Kidney (tissue), 14 donors: ENCODE data around the gene FBXL17. TPM values are rescaled to one million over a fixed set of nuclear protein-coding genes. Genes with fewer than 3 reads are reported as not detected.

Experiments used
- DNase-seq, 5 donors: peaks; one replicate each; pipeline ENCODE4 v3.0.0-alpha.2; 2013 to 2020
- FAIRE-seq: peaks from 2 replicates; lab custom pipeline; 2012; peaks lifted over from hg19 to GRCh38; lab: Jason Lieb, UNC
- H3K27ac ChIP-seq, 2 donors: one replicate each; pipeline ENCODE4 v1.7.0; 2013; ENCODE audit warnings: low read depth in 2 of 2, low read length in 2 of 2, inconsistent platforms in 1 of 2
- H3K27me3 ChIP-seq: one replicate; pipeline ENCODE4 v1.7.1; 2013; ENCODE audit warnings: low read length, inconsistent platforms; ENCODE audit not compliant: control insufficient read depth, insufficient read depth
- H3K36me3 ChIP-seq, 3 donors: one replicate each; pipeline versions ENCODE4 v1.7.0 to v1.7.1; 2013; ENCODE audit warnings: low read length in 3 of 3, control low read depth in 1 of 3, inconsistent platforms in 1 of 3; ENCODE audit not compliant: insufficient read depth in 3 of 3, control insufficient read depth in 2 of 3
- H3K4me1 ChIP-seq, 3 donors: one replicate each; pipeline versions ENCODE4 v1.7.0 to v1.7.1; 2013; ENCODE audit warnings: low read length in 3 of 3, inconsistent platforms in 1 of 3, low read depth in 1 of 3; ENCODE audit not compliant: control insufficient read depth in 2 of 3, insufficient read depth in 2 of 3
- H3K4me3 ChIP-seq, 3 donors: one replicate each; pipeline versions ENCODE4 v1.7.0 to v1.8.1; 2013; ENCODE audit warnings: low read length in 3 of 3, control low read depth in 1 of 3, inconsistent platforms in 1 of 3
- H3K9ac ChIP-seq, 3 donors: one replicate each; pipeline versions ENCODE4 v1.7.0 to v1.7.1; 2013; ENCODE audit warnings: low read length in 3 of 3, control low read depth in 1 of 3, inconsistent platforms in 1 of 3
- H3K9me3 ChIP-seq, 3 donors: one replicate each; pipeline versions ENCODE4 v1.7.0 to v1.7.1; 2013; ENCODE audit warnings: low read length in 3 of 3, control low read depth in 1 of 3, inconsistent platforms in 1 of 3; ENCODE audit not compliant: control insufficient read depth in 2 of 3, insufficient read depth in 1 of 3
- intact Hi-C: fragments of 100-400 bp; cut with DNase I; formaldehyde crosslinking; loops from one replicate; pipeline ENCODE4 v1.11.1; 2022
- polyA plus RNA-seq: library from polyadenylated mRNA; stranded (reverse); fragments of 350-450 nt; fragmentation: Illumina TruSeq; extraction: RNeasy Lipid Tissue Mini Kit (QIAGEN cat#74804); gene quantifications from one replicate; pipeline ENCODE4 v1.2.3, GENCODE V29; 2014; ENCODE audit warnings: low read depth, low replicate concordance; ENCODE audit not compliant: insufficient read depth
- total RNA-seq: library from RNA; stranded (reverse); fragmentation: NEBNext Ultra II Directional; extraction: Animal tissue kit (Norgen Biotek cat#: 25700); gene quantifications from one replicate; pipeline ENCODE4 v1.2.1, GENCODE V29; 2021
- TF ChIP-seq, protein P1 (sequence below): IDR thresholded peaks from 3 replicates; pipeline ENCODE4 v1.5.1; 2012; ENCODE audit warnings: mild to moderate bottlenecking, moderate library complexity, borderline replicate concordance; ENCODE audit not compliant: insufficient read depth; ENCODE audit errors: extremely low read depth
- donor health status: control.
- donor health status: control.
- donor health status: control.
- donor health status: control.
- donor health status: control.
- donor health status: DM: yes; HTN: yes; CAD: no.
- donor health status: Normal renal cell carcinoma (clear cell type).

Gene FBXL17
- total and polyA plus RNA-seq, 2 donors from 2014 or later, result 11.7 to 26.5 TPM

DNA sequence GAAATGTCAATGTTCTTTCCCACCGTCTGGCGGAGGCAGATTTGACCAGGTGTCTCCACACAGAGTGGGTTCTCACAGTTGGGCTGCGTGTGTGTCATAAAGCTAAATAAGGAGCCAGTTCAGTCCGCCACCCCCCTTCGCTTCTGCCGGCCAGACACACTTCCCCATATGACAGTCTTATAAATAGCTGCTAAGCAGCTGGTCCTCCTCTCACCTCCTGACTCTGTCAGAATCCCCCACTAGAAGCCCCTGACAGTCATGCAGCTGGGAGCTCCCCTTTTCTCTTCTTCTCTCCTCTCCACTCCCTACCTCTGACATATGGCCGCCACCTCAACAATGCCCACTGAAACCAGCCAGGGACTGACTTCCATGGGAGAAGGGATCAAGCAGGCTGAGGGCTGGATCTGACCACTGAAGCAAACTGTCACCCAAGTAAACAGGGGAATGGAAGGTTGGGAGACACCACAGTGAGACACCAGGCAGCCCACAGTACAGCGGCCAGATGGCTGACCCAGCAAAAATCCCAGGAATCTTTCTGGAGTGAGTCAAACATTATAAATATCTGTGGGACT, 569.2 kb downstream of the FBXL17 start:
- Histone ChIP-seq H3K27me3 (no peaks in the 10 kb centered on the region), H3K27ac (no peak overlapping the region), H3K9ac (no peak overlapping the region), H3K9me3 (no peaks in the 10 kb centered on the region), H3K4me3 (no peak overlapping the region), H3K36me3 (no peaks in the 10 kb centered on the region), H3K4me1 (peaks cover 0 to 5% (median 2%) of the 10 kb centered on the region in 3 donors)
- no peak for FAIRE-seq
- peak in 2 of 5 donors; percentile 15 to 53 for DNase-seq
- TF ChIP-seq, protein P1, sequence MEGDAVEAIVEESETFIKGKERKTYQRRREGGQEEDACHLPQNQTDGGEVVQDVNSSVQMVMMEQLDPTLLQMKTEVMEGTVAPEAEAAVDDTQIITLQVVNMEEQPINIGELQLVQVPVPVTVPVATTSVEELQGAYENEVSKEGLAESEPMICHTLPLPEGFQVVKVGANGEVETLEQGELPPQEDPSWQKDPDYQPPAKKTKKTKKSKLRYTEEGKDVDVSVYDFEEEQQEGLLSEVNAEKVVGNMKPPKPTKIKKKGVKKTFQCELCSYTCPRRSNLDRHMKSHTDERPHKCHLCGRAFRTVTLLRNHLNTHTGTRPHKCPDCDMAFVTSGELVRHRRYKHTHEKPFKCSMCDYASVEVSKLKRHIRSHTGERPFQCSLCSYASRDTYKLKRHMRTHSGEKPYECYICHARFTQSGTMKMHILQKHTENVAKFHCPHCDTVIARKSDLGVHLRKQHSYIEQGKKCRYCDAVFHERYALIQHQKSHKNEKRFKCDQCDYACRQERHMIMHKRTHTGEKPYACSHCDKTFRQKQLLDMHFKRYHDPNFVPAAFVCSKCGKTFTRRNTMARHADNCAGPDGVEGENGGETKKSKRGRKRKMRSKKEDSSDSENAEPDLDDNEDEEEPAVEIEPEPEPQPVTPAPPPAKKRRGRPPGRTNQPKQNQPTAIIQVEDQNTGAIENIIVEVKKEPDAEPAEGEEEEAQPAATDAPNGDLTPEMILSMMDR, result no peak
- intact Hi-C loops, result no loop called here

DNA sequence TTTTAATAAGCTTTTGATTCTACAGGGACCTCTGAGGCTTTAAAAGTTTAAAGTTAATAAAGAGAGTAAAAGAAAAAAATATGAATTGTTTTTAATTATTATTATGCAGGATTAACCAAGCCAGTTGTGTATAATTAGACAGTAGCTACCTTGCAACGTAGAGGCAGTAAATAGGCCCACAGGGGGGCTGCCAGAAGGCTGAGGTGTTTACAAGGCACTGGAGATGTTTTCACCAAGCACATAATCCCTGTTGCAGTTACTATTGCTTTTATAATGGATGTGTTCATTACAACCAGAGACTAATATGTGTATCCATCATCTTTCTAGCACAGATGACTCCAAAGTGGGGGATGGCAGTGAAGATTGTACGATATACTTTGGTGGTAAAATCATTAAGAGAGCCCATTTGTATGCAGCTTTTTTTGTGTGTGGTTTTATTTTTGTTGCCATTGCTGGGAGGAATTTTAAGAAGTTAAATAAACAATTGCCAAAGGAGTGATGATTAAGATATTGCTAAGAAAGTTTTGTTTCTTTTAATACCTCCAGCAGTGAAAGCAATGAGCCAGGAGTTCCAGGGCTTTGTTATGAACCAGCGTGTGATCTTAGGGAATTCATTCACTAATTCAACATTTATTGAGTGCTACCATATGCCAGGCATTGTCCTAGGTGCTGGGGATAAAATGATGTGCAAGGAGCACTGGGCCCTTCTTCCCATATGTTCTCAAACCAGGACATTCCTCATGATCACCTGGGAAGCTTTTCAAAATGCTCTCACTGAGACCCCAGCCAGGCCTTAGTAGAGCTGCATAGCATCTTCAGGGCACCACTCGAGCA, 572.5 kb downstream of the FBXL17 start:
- Histone ChIP-seq H3K9ac (no peak overlapping the region), H3K4me1 (peaks cover 0 to 5% (median 2%) of the 10 kb centered on the region in 3 donors), H3K27me3 (no peaks in the 10 kb centered on the region), H3K9me3 (no peaks in the 10 kb centered on the region), H3K27ac (no peak overlapping the region), H3K36me3 (no peaks in the 10 kb centered on the region), H3K4me3 (no peak overlapping the region)
- intact Hi-C loops, result no loop called here
- TF ChIP-seq, protein P1, result no peak
- no peak for DNase-seq
- no peak for FAIRE-seq
